Right kidney (tissue), 1 donor: ENCODE measurements around the gene RASSF7.

ENCODE experiments used
- DNase-seq: peaks from one replicate; pipeline ENCODE4 v3.0.0-alpha.2; 2016

RASSF7 gene

GRCh38 chr11:531919-532526 is 28.7 kb upstream of the RASSF7 start:
- DNase-seq: no peak

DNA sequence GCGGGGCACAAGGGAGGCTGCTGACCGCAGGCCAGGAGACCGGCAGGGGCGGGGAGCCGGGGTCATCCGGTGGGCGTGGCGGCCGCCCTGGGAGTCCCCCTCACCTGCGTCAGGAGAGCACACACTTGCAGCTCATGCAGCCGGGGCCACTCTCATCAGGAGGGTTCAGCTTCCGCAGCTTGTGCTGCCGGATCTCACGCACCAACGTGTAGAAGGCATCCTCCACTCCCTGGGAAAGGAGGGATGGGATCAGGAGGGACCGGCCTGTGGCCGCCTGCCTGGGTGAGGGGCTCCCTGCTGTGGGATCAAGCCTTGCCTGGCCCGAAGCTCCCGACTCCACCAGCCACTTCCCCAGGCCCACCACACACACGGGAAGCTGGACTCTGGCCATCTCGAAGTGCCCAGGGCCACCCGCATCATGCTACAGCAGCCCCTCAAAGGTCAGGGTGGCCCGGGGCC is 28.2 kb upstream of the RASSF7 start:
- DNase-seq: no peak

GRCh38 chr11:532986-533585 is 27.7 kb upstream of the RASSF7 start:
- DNase-seq: no peak

DNA sequence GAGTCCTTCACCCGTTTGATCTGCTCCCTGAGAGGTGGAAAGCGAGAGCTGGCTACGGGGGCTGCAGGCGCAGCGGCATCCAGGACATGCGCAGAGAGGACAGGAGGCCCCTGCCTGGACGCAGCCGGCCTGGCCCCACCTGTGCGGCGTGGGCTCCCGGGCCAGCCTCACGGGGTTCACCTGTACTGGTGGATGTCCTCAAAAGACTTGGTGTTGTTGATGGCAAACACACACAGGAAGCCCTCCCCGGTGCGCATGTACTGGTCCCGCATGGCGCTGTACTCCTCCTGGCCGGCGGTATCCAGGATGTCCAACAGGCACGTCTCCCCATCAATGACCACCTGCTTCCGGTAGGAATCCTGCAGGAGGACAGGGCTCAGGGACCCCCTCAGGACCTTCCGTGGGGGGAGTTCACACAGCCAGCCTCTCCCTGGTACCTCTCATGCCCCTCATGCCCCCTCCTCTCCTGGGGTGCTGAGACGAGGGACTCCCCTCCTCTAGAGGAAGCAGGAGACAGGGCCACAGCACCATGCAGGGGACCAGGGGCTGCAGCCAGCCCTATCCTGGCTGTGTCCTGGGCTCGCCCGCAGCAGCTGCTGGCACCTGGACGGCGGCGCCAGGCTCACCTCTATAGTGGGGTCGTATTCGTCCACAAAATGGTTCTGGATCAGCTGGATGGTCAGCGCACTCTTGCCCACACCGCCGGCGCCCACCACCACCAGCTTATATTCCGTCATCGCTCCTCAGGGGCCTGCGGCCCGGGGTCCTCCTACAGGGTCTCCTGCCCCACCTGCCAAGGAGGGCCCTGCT is 27.0 kb upstream of the RASSF7 start:
- DNase-seq: no peak

DNA sequence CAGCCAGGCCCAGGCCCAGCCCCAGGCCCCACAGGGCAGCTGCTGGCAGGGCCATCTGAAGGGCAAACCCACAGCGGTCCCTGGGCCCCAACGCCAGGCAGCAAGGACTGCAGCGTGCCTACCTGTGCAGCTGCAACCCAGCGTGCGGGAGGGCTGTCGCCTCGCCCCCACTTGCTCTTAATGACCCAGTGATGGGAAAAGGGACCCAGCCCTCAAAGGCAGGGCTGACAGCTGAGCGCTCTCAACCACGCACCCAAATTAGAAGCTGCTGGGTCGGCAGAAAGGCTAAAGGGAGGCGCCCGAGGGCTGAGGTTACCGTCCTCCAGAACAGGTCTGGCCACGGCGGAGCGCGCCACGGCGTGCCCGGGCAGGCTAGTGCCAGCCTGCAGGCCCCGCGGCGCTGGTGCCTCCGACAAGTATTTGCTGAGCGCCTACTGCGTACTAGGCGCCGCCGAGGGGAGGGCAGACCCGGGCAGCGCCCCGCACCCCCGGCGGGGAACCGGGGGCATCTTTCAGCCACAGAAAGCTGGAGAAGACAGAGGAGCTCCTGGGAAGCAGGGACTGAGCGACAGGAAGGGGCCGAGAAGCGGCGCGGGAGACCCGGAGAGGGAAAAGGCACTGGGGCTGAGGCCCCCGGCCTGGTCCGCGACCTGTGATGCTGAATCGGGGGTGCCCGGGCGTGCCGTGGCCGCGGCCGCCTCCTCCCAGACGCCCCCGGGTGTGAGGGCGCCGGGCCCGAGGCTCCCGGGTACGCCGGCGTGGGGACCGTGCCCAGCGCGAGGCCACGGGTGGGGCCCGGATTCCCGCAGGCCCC is 26.2 kb upstream of the RASSF7 start:
- DNase-seq: peak; percentile 74

GRCh38 chr11:535210-535518 is 25.6 kb upstream of the RASSF7 start:
- DNase-seq: no peak

- peak; percentile 98 for DNase-seq
Observed at GRCh38 chr11:535519-536454, 25.0 kb upstream of the RASSF7 start, which contains the start of gene HRAS. TSS of gene HRAS (minus strand) at chr11:535576.

GRCh38 chr11:536841-537621 is 23.7 kb upstream of the RASSF7 start, which contains the start of gene LRRC56:
TSS of gene LRRC56 (plus strand) at chr11:537527. CDS start at chr11:540685, 3,158 bp downstream.
- DNase-seq: peak; percentile 81

DNA sequence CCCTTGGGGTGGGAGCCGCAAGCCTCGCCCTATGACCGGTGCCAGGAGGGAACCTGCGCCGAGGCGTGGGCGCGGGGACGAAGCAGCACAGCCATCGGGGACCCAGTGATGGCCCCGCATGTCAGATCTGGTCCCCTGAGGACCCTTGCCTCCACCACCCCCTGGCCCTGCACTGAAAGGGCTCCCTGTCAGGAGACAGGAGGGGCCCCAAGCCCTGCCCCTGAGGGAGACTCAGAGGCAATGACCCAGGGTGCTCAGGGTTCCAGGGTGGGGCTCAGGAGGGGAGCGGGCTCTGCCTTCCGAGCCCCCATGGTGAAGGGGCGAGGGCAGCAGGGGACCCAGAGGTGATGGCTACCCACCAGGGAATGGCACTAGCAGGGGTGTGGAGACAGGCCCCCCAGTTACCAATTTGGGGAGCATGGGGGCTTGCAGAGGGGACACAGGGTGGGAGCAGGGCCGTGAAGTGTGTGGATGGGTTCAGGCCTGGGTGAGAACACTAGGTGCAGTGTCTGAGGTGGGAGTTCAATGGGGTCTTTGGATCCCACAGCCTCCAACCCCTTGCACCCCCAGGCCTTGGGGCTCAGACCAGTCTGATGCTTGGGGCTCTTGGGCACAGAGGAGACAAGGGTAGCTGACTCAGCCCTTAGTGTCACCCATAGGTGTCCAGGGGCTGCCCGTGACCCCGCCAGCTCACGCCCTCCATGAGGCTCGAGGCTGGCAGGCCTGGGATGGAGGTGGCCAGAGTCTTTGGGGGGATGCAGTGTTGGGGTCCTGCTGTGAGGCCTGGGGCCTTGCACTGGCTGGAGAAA is 22.9 kb upstream of the RASSF7 start:
- DNase-seq: no peak

GRCh38 chr11:538431-539051 is 22.2 kb upstream of the RASSF7 start:
- DNase-seq: no peak

DNA sequence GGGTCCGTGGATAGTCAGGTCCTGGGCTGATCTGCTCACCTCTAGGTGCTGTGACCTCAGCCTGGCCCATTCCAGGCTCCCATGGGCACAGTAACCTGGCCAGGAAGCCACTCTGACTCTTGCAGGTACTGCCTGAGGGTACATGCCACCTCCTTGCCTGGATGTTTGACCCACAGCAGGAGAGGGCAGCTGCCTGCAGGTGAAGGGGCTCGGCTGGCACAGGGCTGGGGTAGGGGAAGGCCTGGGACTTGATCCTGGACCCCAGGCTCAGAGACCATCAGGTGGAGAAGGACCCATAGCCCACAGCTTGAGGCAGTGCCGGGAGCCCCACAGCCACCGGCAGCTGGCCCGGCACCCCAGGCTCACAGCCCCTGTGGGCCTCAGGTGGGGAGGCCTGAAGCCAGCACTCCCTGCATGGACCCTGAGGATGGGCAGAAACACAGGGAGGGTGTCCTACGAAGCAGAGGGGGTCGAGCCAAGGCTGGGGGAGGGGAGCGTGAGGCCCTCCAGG is 20.7 kb upstream of the RASSF7 start:
- no peak for DNase-seq

DNA sequence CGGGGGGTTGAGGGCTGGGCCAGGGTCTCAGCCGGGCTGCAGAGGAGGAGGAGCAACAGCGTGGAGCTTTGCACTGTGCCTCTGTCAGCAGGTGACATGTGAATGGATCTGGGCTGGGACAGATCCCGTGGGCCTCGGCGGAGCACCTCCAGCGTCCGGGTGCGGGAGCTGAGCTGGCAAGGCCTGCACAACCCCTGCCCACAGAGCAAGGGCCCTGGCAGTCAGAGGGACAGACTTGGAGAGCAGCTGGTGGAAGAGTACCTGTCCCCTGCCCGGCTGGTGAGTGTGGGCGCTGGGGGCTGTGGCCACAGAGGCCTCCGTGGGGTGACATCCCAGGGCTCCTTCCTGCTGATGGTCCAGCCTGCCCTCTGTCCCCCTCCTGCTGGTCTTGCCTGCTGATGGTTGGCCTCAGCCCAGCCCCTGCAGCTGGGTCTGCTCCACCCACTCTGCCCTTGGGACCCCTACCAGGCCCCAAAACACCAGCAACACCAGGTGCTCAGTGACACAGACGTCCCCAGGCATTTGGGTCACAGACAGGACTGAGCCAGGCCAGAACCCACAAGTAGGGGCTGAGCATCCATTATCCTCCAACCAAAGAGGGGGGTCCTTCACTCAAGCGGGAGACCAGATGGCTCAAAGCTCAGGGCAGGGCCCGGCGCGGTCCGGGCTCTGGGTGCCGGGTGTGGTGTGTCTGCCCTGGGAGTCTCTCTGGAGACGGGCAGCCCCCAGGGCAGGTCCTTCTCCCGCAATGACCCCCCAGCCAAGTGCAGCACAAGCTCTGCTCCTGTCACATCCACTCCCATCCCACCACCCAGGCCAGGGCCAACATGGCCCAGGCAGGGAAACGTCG is 20.0 kb upstream of the RASSF7 start:
- no peak for DNase-seq

DNA sequence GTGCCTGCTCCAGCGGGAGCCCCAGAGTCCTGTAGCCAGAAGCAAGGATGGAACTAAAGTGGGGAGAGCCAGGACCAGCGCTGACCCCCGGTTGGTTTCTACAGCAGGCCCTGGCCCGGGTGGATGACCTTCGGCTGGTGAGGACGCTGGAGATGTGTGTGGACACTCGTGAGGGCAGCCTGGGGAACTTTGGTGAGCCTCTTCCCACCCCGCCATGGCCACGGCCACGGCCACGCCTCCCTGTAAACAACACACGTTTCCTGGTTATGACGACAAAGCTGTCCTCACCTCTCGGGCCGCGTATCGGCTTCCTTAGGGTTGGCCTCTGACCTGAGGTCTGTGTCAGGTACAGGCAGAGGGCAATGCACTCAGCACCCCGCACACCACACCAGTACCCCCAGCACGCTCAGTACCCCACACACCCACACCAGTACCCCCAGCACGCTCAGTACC is 19.3 kb upstream of the RASSF7 start:
- no peak for DNase-seq

- DNase-seq: no peak
Observed at GRCh38 chr11:544817-545166, 16.0 kb upstream of the RASSF7 start.

GRCh38 chr11:545171-545570 is 15.6 kb upstream of the RASSF7 start:
- no peak for DNase-seq

- DNase-seq: no peak
Observed at GRCh38 chr11:548700-549603, 11.8 kb upstream of the RASSF7 start.
